ENCODE data around the gene LYZL4.

DNA sequence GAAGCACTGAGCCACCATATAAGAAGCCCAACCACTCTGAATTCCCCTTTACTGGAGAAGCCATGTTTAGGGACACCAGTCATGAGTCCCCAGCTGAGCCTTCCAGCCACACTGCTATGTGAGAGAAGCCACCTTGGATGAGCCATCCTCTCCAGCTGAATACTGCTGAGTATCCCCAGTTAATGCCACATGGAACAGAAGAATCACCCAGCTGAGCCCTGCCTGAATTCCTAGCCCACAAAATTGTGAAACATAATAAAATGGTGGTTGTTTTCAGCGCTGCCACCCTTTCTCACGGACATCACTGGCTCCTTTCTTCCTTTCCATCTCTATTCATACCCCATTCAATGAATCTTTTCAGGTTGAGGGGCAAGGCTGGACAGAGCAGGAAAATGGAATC, 22.1 kb upstream of the LYZL4 start:
- no peak for TF ChIP-seq CTCF (IDR thresholded peaks at IDR 0.05)
- TF ChIP-seq POLR2A (IDR thresholded peaks at IDR 0.05): no peak
- no peak for TF ChIP-seq POLR2AphosphoS5 (IDR thresholded peaks at IDR 0.05)
- TF ChIP-seq EP300 (IDR thresholded peaks at IDR 0.05): no peak
